CD4-positive, alpha-beta T cell (primary cell): ENCODE data around the gene MTUS2. TPM values are rescaled to one million over a fixed set of nuclear protein-coding genes. Genes with fewer than 3 reads are reported as not detected.

Experiments used
- ATAC-seq: fragments of 200-7000 bp; cut with Tn5 transposase; one replicate; pipeline ENCODE4 v1.10.0; 2022; ENCODE audit warnings: mild to moderate bottlenecking; ENCODE audit not compliant: poor library complexity
- CTCF ChIA-PET: fragments of 350-600 bp; sonication (Branson Sonifier 250); formaldehyde crosslinking; loops from one replicate; lab custom pipeline; 2021; ENCODE audit warnings: antibody characterized with exemption, inconsistent platforms; lab: Charles Lee
- POLR2A ChIA-PET: fragments of 350-600 bp; sonication (Branson Sonifier 250); formaldehyde crosslinking; loops from one replicate; lab custom pipeline; 2021; ENCODE audit warnings: antibody characterized with exemption, inconsistent platforms; lab: Charles Lee
- DNase-seq, 14 experiments: peaks; one replicate each; pipeline ENCODE4 v3.0.0-alpha.2; 2013 to 2020; ENCODE audit warnings: mixed read lengths in 2 of 14
- H3K27ac ChIP-seq, 2 donors: one replicate each; pipeline versions ENCODE4 v1.5.1 to v1.7.0; 2013; ENCODE audit warnings: low read length in 2 of 2, low read depth in 1 of 2, mild to moderate bottlenecking in 1 of 2
- H3K27me3 ChIP-seq, 2 experiments: 1 replicate in 1 of 2; 2 replicates in 1 of 2; pipeline versions ENCODE4 v1.6.1 to v1.7.0; 2013; ENCODE audit warnings: low read length in 2 of 2, control low read depth in 1 of 2, mild to moderate bottlenecking in 1 of 2, moderate library complexity in 1 of 2; ENCODE audit not compliant: insufficient read depth in 2 of 2, control insufficient read depth in 1 of 2
- H3K36me3 ChIP-seq: one replicate; pipeline ENCODE4 v1.6.1; 2013; ENCODE audit warnings: low read length, control low read depth; ENCODE audit not compliant: insufficient read depth
- H3K4me1 ChIP-seq: one replicate; pipeline ENCODE4 v1.6.1; 2013; ENCODE audit warnings: low read length, control low read depth; ENCODE audit not compliant: insufficient read depth
- H3K4me3 ChIP-seq: one replicate; pipeline ENCODE4 v1.5.1; 2013; ENCODE audit warnings: mild to moderate bottlenecking, low read length, moderate library complexity
- H3K9me3 ChIP-seq, 2 experiments: 1 replicate in 1 of 2; 2 replicates in 1 of 2; pipeline versions ENCODE4 v1.6.1 to v1.7.0; 2013; ENCODE audit warnings: low read length in 2 of 2, mild to moderate bottlenecking in 2 of 2, control low read depth in 1 of 2, moderate library complexity in 1 of 2; ENCODE audit not compliant: control insufficient read depth in 1 of 2, insufficient read depth in 1 of 2
- H3K27ac Mint-ChIP-seq: one replicate; pipeline ENCODE4 v1.8.0; 2020; ENCODE audit warnings: mixed read lengths
- H3K27me3 Mint-ChIP-seq: one replicate; pipeline ENCODE4 v1.8.0; 2021; ENCODE audit warnings: mixed read lengths
- H3K36me3 Mint-ChIP-seq: one replicate; pipeline ENCODE4 v1.8.0; 2021; ENCODE audit warnings: low read depth, mixed read lengths
- H3K4me1 Mint-ChIP-seq: one replicate; pipeline ENCODE4 v1.8.0; 2021; ENCODE audit warnings: low read depth, mixed read lengths
- H3K4me3 Mint-ChIP-seq: one replicate; pipeline ENCODE4 v1.8.0; 2020; ENCODE audit warnings: mild to moderate bottlenecking, mixed read lengths
- H3K9me3 Mint-ChIP-seq: one replicate; pipeline ENCODE4 v1.8.0; 2020; ENCODE audit warnings: mixed read lengths
- intact Hi-C, 2 experiments: fragments of 100-400 bp; cut with DNase I in 1 of 2; cut with micrococcal nuclease in 1 of 2; formaldehyde crosslinking; loops; one replicate each; pipeline versions ENCODE4 v1.15.1 to v1.9.0; 2023 to 2025; cut with DNase I, micrococcal nuclease
- total RNA-seq, 174 experiments: library from RNA in 2 of 174; stranded (reverse) in 2 of 174; gene quantifications; one replicate each; pipeline ENCODE4 v1.2.3 and lab custom pipeline; 2021 to 2026
- TF ChIP-seq, protein P1 (sequence below): fragments of 200-600 bp; IDR thresholded peaks from one replicate; pipeline ENCODE4 v1.8.0; 2022; ENCODE audit warnings: antibody characterized with exemption, mild to moderate bottlenecking

The MTUS2 gene
- total RNA-seq, 2 experiments from 2014 or later: 0.38 to 0.81 TPM

DNA sequence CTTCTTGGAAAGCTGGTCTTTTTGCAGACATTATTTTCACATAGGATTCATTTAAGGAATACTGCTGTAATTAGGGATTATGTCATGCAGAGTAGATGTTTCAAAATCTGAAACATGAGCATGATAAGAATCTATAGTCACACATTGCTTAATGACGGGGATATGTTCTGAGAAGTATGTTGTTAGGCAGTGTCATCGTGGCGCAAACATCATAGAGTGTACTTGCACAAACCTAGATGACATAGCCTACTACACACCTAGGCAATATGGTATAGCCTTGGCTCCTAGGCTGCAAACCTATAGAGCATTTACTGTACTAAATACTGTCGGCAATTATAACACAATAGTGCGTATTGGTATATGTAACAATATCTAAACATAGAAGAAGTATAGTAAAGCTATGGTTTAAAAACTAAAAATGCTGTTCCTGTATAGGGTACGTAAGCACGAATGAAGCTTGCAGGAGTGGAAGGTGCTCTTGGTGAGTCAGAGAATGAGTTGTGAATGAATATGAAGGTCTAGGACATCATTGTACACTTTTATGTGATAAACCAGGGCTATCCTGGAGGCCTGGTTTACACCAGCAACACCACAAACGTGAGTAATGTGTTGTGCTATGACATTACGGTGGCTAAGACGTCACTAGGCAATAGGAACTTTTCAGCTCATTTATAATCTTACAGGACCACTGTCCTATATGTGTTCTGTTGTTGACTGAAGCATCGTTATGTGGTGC, 283.1 kb downstream of the MTUS2 start:
- no peaks in the 10 kb centered on the region for H3K4me1 Mint-ChIP-seq
- no peaks in the 10 kb centered on the region for H3K9me3 Mint-ChIP-seq
- ATAC-seq: no peak
- no peak overlapping the region for H3K4me3 Mint-ChIP-seq
- no peaks in the 10 kb centered on the region for H3K9me3 ChIP-seq
- ChIA-PET CTCF (no interaction called here), POLR2A (no interaction called here)
- no peaks in the 10 kb centered on the region for H3K36me3 Mint-ChIP-seq
- peaks cover 7% of the 10 kb centered on the region for H3K27me3 Mint-ChIP-seq
- H3K27me3 ChIP-seq: no peaks in the 10 kb centered on the region
- no peak for DNase-seq
- no peak overlapping the region for H3K27ac ChIP-seq
- TF ChIP-seq, protein P1, sequence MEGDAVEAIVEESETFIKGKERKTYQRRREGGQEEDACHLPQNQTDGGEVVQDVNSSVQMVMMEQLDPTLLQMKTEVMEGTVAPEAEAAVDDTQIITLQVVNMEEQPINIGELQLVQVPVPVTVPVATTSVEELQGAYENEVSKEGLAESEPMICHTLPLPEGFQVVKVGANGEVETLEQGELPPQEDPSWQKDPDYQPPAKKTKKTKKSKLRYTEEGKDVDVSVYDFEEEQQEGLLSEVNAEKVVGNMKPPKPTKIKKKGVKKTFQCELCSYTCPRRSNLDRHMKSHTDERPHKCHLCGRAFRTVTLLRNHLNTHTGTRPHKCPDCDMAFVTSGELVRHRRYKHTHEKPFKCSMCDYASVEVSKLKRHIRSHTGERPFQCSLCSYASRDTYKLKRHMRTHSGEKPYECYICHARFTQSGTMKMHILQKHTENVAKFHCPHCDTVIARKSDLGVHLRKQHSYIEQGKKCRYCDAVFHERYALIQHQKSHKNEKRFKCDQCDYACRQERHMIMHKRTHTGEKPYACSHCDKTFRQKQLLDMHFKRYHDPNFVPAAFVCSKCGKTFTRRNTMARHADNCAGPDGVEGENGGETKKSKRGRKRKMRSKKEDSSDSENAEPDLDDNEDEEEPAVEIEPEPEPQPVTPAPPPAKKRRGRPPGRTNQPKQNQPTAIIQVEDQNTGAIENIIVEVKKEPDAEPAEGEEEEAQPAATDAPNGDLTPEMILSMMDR: no peak
- H3K27ac Mint-ChIP-seq: no peak overlapping the region
- H3K36me3 ChIP-seq: no peaks in the 10 kb centered on the region
- H3K4me3 ChIP-seq: no peak overlapping the region
- intact Hi-C loops: no loop called here
- no peaks in the 10 kb centered on the region for H3K4me1 ChIP-seq

GRCh38 chr13:29104461-29104860, 284.3 kb downstream of the MTUS2 start:
- no peaks in the 10 kb centered on the region for H3K9me3 Mint-ChIP-seq
- no peaks in the 10 kb centered on the region for H3K36me3 Mint-ChIP-seq
- no peak overlapping the region for H3K27ac Mint-ChIP-seq
- no peaks in the 10 kb centered on the region for H3K36me3 ChIP-seq
- no peak overlapping the region for H3K27ac ChIP-seq
- ATAC-seq: no peak
- H3K9me3 ChIP-seq: no peaks in the 10 kb centered on the region
- intact Hi-C loops: no loop called here
- POLR2A ChIA-PET: no interaction called here
- TF ChIP-seq, protein P1: no peak
- no peak overlapping the region for H3K4me3 ChIP-seq
- no peak for DNase-seq
- H3K27me3 ChIP-seq: no peaks in the 10 kb centered on the region
- no peak overlapping the region for H3K4me3 Mint-ChIP-seq
- no peaks in the 10 kb centered on the region for H3K4me1 Mint-ChIP-seq
- CTCF ChIA-PET: no interaction called here
- no peaks in the 10 kb centered on the region for H3K4me1 ChIP-seq
- H3K27me3 Mint-ChIP-seq: no peaks in the 10 kb centered on the region

- Histone ChIP-seq H3K4me3 (no peak overlapping the region), H3K9me3 (no peaks in the 10 kb centered on the region), H3K27ac (no peak overlapping the region), H3K4me1 (no peaks in the 10 kb centered on the region), H3K27me3 (no peaks in the 10 kb centered on the region), H3K36me3 (no peaks in the 10 kb centered on the region)
- H3K36me3 Mint-ChIP-seq: no peaks in the 10 kb centered on the region
- ChIA-PET POLR2A (no interaction called here), CTCF (no interaction called here)
- intact Hi-C loops: no loop called here
- TF ChIP-seq, protein P1: no peak
- ATAC-seq (no peak), DNase-seq (no peak)
- H3K4me1 Mint-ChIP-seq: no peaks in the 10 kb centered on the region
- no peak overlapping the region for H3K27ac Mint-ChIP-seq
- no peak overlapping the region for H3K4me3 Mint-ChIP-seq
- no peaks in the 10 kb centered on the region for H3K9me3 Mint-ChIP-seq
- no peaks in the 10 kb centered on the region for H3K27me3 Mint-ChIP-seq
These were observed 285.6 kb downstream of the MTUS2 start for GRCh38 chr13:29105779-29106178.
